GM19455 (cell line): ENCODE results near the gene PYGB.

Experiments
- ATAC-seq: cut with Tn5 transposase; IDR thresholded peaks from one replicate; pipeline ENCODE4 v1.9.1; 2021; ENCODE audit not compliant: unreplicated experiment

Gene PYGB

DNA sequence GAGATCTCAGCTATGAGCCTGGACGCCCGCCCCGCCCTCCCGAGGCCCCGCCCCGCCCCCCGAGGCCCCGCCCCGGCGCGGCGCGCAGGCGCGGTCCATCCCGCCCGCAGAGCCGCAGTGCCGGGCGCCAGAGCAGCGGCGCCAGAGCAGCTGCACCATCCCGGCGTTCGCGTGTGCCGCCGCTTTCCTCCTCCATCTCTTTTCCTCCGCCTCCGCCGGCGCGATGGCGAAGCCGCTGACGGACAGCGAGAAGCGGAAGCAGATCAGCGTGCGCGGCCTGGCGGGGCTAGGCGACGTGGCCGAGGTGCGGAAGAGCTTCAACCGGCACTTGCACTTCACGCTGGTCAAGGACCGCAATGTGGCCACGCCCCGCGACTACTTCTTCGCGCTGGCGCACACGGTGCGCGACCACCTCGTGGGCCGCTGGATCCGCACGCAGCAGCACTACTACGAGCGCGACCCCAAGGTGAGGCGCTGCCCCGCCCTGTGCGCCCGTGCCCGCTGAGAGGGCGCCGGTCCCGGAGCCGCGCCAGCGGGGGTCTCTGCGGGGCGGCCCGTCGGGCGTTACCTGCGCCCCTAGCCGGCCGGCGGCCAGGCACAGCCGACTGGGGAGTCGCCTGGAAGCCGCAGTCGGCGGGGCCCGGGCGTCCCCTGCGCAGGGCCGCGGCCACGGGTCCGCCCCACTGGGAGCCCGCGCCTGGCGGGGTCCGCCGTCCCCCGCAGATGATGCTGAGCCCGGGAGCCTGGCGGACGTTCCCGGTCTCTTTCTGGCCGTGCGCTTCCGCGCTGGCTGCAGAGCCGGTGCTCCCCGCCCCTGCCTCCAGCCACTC is at the start of gene PYGB:
PYGB (plus strand) TSS at position 130 of the 830 bp plus-strand sequence; CDS start at position 224, 94 bp downstream.
- ATAC-seq, result peak; percentile 71

DNA sequence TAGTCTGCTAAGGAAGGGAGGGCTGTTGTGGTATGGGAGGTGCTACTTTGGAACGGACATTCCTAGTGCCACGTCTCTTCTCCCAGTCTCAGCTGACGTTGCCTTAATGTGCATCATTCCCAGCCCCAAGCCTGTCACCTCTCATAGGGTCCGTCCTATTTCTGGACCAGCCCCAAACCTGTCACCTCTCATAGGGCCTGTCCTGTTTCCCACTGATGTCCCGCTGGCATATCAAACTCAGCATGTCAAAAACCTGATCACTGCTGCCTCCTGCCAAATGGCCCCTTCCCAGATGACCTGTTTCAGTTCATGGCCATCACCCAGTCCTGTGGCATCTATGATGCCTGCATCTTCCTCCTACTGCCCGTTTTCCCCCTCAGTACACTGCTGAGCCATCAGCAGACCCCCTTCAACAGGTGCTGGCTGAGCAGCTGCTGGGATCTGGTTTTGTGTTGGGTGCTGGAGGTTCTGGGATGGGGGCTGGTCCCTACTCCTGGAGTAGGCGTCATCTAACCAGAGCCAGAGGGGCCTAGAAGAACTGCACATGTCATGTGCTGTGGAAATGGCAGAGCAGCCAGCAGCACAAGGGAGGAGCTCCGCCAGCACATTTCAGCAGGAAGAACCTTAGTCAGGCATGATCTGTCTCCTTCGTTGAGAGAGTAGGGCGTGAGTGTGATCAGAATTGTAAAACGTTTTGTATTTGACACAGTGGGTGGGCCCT is 49.1 kb upstream of the PYGB start:
- no peak for ATAC-seq

DNA sequence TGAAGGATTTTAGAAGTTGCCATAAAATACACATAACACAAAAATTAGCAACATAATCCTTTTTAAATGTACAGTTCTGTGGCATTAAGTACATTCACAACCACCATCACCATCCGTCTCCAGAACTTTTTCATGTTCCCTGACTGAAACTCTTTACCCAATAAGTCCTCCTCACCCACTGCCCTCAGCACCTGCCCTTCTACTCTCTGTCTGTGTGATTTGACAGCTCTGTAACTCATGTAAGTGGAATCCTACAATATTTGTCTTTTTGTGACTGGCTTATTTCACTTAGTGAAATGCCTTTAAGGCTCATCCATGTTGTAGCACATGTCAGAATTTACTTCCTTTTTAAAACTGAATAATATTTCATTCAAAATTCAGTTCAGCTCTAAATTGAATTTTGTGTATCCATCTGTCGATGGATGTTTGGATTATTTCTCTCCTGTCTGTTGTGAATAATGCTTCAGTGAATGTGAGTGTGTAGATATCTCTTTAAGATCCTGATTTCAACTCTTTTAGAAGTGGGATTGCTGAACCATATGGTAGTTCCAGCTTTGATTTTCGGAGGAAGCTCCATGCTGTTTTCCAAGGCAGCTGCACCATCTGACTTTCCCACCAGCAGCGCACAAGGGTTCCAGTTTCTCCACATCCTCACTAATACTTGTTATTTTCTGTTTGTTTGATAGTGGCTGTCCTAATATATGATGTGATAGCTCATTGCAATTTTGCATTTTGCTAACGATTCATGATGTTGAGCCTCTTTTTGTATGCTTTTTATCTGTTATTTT is 48.2 kb upstream of the PYGB start:
- no peak for ATAC-seq

DNA sequence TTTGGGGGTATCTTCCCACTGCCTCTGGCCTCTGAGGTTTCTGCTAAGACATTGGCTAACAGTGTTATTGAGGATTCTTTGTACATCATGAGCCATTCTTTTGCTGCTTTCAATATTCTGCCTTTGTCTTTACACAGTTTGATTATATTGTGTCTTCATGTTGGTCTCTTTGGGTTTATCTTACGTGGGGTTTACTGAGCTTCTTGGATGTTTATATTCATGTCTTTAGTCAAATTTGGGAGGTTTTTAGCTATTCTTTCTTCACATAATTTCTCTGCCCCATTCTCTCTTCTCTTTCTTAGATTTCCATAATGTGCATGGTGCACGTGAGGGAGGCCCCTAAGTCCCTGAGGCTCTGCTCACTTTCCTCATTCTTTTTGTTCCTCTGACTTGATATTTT is 44.8 kb upstream of the PYGB start:
- no peak for ATAC-seq

DNA sequence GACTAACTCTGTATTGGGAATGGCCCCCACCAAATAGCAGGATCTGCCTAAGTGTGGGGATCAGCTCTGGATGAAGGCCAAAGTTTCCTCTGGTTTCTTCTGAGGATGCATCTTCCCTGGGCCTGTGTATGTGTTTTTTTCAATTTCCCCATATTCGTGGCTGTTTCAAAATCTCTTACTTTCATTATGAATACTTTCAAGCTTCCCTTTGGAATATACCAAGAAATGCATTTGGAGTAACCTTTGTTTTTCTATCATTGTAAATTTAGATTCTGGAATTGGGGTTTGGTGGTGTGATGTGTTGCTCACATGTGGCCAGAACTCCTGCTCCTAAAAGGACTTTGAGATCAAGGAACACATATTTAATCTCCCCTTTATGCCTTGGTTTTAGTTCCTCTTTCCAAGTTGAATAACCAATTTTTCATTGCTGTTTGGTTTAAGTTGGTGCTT is 44.0 kb upstream of the PYGB start:
- no peak for ATAC-seq

DNA sequence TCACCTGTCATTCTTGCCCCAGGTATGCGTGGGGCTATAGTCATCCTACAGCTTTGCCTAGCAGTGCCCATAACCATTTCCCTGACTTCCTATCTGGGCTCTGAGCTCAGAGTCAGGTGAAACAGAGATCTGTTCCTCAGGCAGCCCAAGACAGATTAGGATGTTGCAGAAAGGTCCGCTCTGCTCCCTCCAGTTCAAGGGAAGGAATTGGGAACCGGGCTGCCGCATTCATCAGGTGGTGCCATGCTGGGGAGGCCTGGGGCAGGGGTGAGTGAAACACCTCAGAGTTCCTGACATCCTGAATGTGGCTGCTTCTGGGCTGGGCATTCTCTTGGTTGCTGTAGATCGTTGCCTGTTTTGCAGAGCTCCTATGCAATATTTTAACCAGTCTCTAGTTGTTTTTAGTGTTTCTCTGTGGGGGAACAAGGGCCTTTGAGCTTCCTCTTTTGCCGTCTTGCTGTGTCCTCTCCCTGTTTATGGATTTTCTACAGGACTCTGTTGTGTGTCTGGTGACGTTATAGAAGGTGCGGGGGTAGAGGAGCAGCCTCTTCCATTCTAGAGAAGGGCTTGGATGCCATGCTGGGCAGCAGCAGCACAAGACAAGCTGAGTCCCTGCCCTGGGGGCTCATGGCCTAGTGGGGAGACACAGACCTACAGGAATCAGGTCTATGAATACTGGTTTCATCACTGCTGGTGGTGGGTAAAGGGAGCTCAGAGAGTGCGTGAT is 43.2 kb upstream of the PYGB start:
- no peak for ATAC-seq

DNA sequence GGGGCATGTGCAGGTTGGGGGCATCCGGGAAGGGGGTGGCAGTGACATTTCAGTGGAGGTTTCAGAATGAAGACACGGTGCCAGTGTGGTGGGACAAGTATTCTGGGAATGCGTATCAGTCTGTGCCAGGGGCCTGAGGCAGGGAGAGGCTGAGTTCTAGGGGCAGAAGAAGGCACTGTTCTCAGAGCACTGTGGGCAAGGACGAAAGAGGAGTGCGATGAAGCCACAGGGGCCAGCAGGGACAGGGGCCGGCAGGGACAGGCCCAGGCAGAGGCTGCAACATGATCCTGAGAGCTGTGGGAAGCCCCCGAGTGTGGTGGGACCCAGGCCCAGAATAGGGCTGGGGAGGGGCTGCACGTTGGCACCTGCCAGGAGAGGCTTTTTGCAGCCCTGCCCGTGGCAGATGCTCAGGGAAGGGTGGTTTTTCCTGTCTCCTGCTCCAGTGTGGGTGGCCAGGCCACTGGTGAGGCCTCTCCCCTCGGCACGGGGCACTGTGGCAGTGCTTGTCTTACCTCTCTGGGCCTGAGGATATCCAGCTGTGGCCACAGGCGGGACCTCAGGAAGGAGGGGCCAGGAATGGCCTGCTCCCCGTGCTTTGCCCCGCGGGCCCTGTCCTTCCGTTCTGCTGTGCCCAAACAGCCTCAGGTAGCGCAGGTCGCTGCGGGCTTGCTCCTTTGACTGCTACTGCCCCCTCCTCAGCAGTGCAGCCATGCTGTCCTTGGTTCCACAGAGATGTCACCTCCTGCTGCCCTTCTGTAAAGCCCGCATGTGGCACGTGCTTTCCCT is 42.4 kb upstream of the PYGB start:
- no peak for ATAC-seq

DNA sequence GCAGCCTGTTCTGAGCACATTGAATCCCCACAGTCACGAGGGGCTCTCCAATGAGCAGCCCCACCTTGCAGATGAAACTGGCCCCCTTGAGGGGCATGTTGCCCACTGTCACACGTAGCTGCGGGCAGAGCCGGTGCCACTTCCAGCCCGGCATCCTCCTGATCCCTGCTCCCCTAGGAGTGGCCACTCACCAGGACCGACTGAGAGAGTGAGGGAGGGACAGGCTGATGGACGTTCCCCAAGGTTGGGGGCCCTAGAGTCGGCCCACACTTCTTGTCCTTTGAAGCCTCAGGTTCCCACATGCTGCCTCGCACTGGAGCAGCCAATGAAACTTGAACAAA is 41.9 kb upstream of the PYGB start:
- no peak for ATAC-seq

DNA sequence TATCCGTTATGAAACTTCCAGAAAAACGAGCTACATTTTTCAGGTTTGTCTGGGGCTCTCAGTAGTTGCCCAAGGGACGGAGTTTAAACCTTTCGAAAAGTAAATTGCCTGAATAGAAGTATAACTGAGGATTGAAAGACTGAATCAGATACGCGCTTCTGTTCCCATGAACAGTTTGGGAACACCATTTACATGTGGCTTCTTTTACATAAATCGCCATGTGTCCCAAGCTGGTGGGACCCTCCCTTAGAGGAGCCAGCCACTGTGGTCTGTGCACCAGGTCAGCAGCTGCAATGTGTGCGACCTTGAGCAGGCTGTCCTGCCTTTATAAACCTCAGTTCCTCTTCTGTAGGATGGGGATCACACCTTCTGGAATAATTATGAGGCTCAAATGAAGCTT is 41.3 kb upstream of the PYGB start:
- ATAC-seq, result no peak

DNA sequence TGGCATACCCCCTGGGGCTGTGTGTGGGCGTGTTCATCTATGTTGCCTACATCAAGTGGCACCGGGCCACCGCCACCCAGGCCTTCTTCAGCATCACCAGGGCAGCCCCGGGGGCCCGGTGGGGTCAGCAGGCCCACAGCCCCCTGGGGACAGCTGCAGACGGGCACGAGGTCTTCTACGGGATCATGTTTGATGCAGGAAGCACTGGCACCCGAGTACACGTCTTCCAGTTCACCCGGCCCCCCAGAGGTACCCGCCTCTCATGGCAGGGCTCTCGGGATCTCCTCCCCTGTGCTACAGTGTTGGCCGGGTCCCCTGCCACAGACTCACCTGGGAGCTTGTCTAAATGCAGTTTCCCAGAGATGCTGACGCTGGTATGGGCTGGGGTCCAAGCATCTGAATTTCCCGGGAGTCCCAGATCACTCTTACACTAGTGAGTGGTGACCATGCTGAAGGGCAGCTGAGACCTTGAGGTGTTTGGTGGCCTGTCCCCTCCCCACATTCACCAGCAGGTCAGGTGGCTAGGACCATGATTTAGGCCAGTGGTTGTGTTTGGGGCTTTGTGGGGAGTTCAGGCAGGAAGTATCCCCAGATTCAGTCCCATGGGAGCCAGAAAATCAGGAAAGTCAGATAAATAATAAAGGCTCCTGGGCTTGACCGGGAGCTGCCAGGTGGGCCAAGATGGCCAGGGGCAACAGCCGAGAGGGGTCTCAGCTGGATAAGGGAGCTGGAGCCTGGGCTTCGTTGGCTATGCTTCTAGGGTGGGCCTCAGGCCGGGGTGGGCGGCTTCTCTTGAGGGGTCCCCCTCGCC is 40.5 kb upstream of the PYGB start:
- ATAC-seq, result no peak

DNA sequence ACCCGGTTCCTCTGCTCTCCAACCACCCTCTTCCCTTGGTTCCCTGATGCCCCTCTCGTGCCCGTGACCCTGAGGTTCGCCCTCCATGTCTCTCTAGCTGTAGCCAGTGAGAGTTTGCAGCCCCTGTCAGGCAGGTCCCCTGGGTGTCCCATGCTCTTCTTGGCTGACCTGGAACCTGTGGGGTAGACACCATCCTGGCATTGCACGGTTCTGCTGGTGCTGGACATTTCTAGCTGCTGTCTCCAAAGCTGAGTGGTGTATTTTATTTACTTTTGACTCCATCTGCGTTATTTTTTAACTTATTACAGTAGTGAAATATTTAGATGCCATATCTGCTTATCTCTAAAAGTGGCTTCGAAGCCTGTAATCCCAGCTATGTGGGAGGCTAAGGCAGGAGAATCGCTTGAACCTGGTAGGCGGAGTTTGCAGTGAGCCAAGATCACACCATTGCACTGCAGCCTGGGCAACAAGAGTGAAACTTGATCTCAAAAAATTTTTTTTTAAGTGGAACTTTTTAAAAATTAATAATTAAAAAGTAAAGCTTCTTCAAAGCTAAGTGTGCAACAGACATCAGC is 39.8 kb upstream of the PYGB start:
- no peak for ATAC-seq

DNA sequence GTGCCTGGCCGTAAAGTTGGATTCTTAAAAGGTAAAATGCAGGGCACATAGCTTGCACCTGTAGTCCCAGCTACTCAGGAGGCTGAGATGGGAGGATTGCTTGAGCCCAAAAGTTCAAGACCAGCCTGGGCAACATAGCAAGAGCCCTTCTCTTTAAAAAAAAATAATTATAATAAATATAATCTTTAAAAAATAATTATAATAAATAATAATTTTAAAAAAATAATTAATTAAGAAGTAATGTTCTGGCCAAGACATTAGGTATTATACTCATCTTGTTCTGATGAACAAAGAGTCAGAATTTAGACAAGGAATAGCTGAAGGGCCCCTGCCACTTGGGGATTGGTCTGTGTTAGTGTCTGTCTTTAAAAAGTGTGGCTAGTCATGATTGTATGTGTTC is 38.5 kb upstream of the PYGB start:
- no peak for ATAC-seq

DNA sequence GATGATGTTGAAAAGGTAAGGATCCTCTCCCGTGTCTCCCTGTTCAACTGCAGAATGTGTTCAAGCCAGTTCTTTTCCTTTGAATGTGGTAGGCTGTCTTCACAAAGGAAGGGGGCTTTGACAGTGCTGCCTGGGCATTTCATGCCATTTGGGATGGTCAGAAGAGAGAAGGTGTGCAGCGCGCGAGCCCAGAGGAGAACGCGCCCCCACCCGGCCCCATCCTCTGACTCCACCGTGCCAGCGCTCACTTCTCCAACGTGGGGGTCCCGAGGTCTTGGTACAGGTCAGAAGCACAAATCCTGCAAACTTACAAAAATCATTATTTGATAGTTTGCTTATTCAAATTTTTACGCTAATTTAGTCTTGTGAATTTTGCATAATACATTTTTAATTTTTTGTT is 38.0 kb upstream of the PYGB start:
- ATAC-seq, result no peak

DNA sequence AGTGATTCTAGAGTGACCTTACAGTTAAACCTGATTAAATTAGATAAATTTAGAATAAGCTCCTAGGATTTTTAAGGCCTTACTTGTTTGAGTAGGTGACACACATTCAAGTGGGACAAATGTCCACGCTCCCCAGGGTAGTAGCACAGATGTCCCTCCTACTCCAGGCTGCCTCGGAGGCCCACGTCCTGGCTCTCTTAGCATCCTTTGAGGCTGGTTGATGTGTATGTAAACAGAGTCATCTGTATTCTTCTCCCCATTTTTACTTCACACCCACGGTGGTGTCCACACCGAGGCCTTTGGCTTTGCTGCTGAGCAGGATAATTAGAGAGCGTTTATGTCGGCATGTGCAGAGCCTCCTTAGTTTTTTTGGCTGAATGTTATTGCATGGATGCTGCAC is 36.6 kb upstream of the PYGB start:
- no peak for ATAC-seq

DNA sequence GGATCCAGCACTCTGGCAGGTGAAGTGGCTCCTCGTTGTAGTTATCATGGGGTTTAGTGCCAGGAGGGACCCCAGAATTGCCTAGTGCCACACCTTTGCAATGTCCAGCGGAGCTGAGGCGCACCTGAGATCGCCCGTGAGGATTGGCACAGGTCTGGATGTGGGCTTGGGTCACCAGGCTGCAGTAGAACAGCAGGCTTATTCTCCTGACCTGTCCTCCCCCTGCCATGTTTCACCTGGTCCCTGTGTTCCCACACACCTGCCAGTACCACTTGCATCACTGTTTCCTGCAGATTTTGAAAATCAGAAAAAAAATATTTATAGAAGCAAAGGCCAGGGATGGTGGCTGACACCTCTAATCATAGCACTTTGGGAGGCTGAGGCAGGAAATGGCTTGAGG is 35.6 kb upstream of the PYGB start:
- ATAC-seq, result no peak

DNA sequence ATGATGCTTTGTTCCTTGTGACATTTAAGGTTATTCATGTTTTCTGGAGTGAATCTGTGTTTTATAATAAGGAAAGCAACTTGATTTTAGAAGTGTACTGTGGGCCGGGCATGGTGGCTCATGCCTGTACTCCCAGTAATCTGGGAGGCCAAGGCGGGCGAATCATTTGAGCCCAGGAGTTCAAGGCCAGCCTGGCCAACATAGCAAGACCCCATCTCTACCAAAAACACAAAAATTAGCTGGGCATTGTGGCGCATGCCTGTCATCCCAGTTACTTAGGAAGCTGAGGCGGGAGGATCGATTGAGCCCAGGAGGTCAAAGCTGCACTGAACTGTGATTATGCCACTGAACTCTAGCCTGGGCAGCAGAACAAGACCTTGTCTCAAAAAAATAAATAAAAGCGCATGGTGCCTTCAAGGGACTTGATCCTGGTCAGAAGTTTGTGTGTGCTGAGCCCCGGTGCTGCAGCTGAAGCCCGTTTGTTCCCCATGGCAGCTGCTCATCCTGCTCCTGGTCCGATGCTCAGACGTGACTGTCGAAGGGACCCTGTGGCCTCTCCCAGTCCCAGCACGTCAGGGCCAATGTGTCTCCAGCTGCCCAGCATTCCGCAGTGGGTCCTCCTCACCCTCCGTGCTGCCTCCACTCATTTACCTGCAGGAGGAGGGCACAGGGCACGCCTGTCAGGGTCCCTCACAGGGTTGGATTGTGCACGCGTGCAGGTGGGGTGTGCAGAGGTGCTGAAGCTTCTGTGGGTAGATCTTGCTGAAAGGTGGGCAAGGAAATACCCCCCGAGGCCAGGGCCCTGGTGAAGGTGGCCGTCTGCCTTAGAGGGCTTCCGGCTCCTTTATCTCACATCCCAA is 34.1 kb upstream of the PYGB start:
- no peak for ATAC-seq

DNA sequence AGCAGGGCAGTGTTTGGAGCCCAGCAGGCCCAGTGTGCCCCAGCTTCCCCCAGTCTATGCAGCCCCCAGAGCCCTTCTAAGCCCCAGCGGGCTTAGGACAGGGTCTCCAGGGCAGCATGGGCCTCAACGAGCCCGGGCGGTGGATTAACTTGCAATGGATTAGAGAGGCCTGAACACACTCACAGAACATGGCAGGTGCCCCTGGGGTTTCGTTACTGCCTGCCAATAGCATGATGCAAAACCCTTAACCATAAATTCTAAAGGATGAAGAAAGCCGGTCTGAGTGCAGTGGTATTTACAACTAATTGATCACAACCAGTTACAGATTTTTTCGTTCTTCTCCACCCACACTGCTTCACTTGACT is 33.5 kb upstream of the PYGB start:
- no peak for ATAC-seq

DNA sequence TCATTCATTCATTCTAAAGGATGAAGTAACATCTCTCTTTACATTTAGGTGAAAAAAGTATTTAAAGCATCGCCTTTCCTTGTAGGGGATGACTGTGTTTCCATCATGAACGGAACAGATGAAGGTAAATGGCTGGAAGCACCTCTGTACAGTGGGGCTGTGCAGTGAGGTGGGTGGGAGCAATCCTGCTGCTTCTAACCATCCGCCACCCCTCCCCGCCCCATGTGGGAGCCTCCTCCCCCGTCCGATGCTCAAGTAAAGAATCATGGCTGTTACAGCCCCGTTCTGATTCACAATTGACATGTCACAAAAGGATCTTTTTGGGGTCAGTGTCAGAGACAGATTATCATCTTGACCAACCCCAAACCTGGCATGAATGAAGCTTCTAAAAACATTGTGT is 33.1 kb upstream of the PYGB start:
- no peak for ATAC-seq
